HG03108 (cell line): ENCODE results near the gene UNC80.

Experiments used
- ATAC-seq: cut with Tn5 transposase; IDR thresholded peaks from one replicate; pipeline ENCODE4 v1.9.1; 2021; ENCODE audit warnings: moderate library complexity; ENCODE audit not compliant: unreplicated experiment

UNC80 gene

GRCh38 chr2:210004881-210005280 is 233.2 kb downstream of the UNC80 start:
- no peak for ATAC-seq

- ATAC-seq, result peak; percentile 43
Measured at GRCh38 chr2:210007895-210008294, 236.3 kb downstream of the UNC80 start.

- ATAC-seq, result no peak
Measured at GRCh38 chr2:210009126-210009525, 237.5 kb downstream of the UNC80 start.

GRCh38 chr2:210009896-210010295 is 238.3 kb downstream of the UNC80 start:
- no peak for ATAC-seq

DNA sequence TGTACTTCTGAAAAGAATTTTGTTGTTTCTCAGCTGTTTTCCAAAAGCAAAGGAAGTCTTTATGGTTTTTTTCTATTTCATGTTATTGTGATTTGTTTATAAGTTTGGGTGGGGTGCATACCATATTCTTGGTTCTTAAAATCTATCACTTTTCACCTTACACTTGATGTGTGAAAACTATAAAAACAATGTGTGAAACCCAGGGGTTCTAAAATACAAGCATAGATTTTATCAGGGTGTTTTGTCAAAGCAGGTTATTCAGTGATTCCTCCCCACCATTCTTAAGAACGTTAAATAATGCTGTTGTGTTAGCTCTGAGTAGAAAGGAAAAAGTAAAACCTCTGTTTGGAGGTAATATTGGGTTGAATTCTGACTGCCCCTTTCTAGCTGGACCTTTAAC is 248.5 kb downstream of the UNC80 start:
- no peak for ATAC-seq

DNA sequence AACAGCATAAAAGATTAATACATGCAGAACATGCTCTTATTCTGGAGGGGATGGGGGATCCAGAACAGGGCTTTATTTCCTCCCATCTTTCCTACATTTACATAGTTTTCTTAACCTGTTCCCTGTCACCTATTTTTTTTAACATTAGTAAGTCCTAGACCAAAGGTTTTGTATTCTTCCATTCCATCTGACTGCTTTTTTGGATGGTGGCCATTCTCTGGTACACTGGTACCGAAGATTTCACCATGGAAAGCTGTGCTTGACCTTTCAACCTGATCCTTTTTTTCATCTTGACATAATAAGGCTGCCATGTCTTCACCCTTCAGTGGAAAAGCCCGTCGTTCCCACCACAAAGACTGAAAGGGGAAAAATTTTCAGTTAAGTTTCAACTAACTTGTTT is 251.2 kb downstream of the UNC80 start:
- no peak for ATAC-seq

DNA sequence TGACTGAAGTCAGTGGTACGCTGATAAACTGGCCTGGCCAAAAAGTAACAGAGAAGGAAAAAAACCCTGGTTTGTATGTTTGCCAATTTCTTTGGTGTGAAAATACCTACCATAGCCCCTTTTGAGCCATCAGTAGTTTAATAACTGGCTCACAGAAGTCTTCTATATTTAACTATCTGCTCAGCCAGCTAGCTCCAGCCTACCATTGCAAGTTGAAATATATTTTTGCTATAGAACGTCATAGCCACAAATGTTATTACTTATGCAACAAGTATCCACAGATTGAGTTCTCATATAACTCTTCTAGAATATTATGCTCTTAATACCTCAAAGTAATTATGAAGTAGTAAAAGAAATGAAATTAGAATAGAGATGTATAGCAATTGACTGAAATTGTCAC is 256.0 kb downstream of the UNC80 start:
- no peak for ATAC-seq

DNA sequence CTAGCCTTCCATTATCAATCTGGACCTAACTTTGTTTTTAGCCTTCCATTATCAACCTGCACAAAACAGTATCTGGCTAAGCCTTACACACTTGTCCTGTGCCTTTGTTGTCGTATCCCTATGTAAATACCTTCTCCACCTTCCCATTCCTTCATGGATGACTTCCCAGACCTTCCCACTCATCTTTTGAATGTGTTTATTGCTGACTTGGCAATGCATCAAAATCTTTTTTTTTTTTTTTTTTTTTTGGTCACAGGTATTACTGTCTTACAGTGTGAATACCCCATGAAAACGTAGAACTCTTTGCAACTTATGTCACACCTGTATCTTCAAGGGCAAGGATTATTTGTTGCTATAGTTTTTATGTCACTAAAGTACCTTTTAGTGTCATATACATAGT is 256.5 kb downstream of the UNC80 start:
- ATAC-seq, result no peak

DNA sequence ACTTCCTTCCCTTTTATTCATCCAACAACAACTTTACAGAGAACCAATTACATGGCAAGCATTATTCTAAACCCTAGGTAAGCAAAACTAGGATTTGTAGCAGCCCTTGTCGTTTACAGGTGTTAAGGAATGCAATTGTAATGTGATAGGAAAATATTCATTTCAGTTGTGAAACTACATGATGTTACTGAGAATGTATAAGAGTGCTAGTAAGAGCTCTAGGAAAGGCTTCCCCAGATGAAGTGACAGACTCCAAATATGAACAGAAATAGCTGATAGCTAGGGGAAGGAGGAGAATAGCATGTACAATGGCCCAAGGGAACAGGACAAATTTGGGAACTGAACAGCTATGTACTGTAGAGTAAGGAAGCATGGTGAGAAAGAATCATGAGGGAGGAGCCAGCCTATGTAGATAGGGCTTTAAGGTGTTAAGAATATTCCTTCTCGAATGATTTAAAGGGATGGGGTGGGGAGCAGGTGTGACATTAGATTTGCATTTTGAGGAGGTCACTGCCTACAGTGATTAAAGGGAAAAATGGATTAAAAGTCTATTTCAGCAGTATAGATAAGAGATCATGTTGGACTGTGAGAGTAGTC is 262.6 kb downstream of the UNC80 start:
- no peak for ATAC-seq

DNA sequence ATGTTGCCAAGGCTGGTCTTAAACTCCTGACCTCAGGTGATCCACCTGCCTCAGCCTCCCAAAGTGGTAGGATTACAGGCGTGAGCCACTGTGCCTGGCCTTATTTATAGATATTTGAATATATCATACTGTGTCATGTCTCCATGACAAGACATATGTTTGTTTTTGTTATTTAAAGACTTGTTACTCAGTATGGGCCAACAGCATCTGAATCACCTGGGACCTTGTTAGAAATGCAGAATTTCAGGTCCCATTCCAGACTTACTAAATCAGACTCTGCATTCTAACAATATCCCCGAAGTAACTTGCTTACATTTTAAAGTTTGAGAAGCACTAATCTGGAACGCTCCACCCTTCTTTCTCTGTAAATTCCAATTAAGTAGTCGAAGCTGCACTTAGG is 264.0 kb downstream of the UNC80 start:
- ATAC-seq, result no peak

GRCh38 chr2:210038078-210038477 is 266.4 kb downstream of the UNC80 start:
- no peak for ATAC-seq

- no peak for ATAC-seq
Measured at GRCh38 chr2:210046851-210047500, 275.3 kb downstream of the UNC80 start.
